A673 (cell line): ENCODE measurements around the gene EIF2B2. TPM values are rescaled to one million over a fixed set of nuclear protein-coding genes. Genes with fewer than 3 reads are reported as not detected.

Experiments used
- BruUV-seq: library from RNA; stranded (reverse); fragments of 400-500 nt; replicated peaks from 2 replicates; lab custom pipeline; 2021; lab: Mats Ljungman, UMichigan
- CTCF ChIA-PET: fragments of 300-600 bp; sonication (Branson Sonifier 250); formaldehyde crosslinking; loops from one replicate; lab custom pipeline; 2022; ENCODE audit warnings: antibody characterized with exemption; lab: Charles Lee
- POLR2A ChIA-PET: fragments of 300-600 bp; sonication (Branson Sonifier 250); formaldehyde crosslinking; loops from one replicate; lab custom pipeline; 2022; ENCODE audit warnings: antibody characterized with exemption; ENCODE audit not compliant: low non-redundant PET; lab: Charles Lee
- DNase-seq: peaks from one replicate; pipeline ENCODE4 v3.0.0-alpha.2; 2015; ENCODE audit warnings: low spot score
- H3K27ac ChIP-seq: fragments of 200-600 bp; sonication (generic); 2 replicates; pipeline ENCODE4 v1.5.1; 2016; ENCODE audit warnings: mixed run types, low read depth, mild to moderate bottlenecking, mixed read lengths, antibody characterized with exemption, low read length; ENCODE audit not compliant: poor library complexity, severe bottlenecking
- H3K27me3 ChIP-seq: fragments of 200-600 bp; sonication (generic); replicated peaks from 2 replicates; pipeline ENCODE4 v1.6.1; 2017; ENCODE audit warnings: mixed run types, low read depth, mild to moderate bottlenecking, mixed read lengths, antibody characterized with exemption, low read length; ENCODE audit not compliant: insufficient read depth, poor library complexity
- H3K36me3 ChIP-seq: fragments of 200-600 bp; sonication (generic); 2 replicates; pipeline ENCODE4 v1.6.1; 2016; ENCODE audit warnings: mixed run types, mild to moderate bottlenecking, mixed read lengths, antibody characterized with exemption, low read length; ENCODE audit not compliant: insufficient read depth, poor library complexity, severe bottlenecking
- H3K4me1 ChIP-seq: fragments of 200-600 bp; sonication (generic); 2 replicates; pipeline ENCODE4 v1.6.1; 2017; ENCODE audit warnings: mixed run types, mild to moderate bottlenecking, mixed read lengths, antibody characterized with exemption, low read length; ENCODE audit not compliant: insufficient read depth, poor library complexity, severe bottlenecking
- H3K4me3 ChIP-seq: fragments of 200-600 bp; sonication (generic); 2 replicates; pipeline ENCODE4 v1.5.1; 2016; ENCODE audit warnings: low read depth, mixed run types, mild to moderate bottlenecking, mixed read lengths, low read length; ENCODE audit not compliant: poor library complexity, severe bottlenecking
- H3K9me3 ChIP-seq: fragments of 200-600 bp; sonication (generic); 2 replicates; pipeline ENCODE4 v1.6.1; 2016; ENCODE audit warnings: mixed run types, low read depth, mild to moderate bottlenecking, mixed read lengths, antibody characterized with exemption, low read length; ENCODE audit not compliant: poor library complexity, severe bottlenecking
- EZH2 ChIP-seq: fragments of 200-600 bp; sonication (generic); IDR thresholded peaks from 2 replicates; pipeline ENCODE4 v1.6.1; 2017; ENCODE audit warnings: borderline replicate concordance, low read depth, mild to moderate bottlenecking, mixed read lengths, antibody characterized with exemption, low read length; ENCODE audit not compliant: poor library complexity, severe bottlenecking
- intact Hi-C: fragments of 100-400 bp; cut with micrococcal nuclease; formaldehyde crosslinking; loops from one replicate; pipeline ENCODE4 v1.10.0; 2022; ENCODE audit not compliant: unreplicated experiment
- total RNA-seq: library from RNA; stranded (reverse); gene quantifications from 2 replicates; pipeline ENCODE4 v1.2.3, GENCODE V29; 2021
- TF ChIP-seq, protein P1 (sequence below): fragments of 300-800, 200-600 bp; sonication (generic); conservative IDR thresholded peaks from 2 replicates; pipeline ENCODE4 v1.5.1; 2017; ENCODE audit warnings: low read depth, mild to moderate bottlenecking, antibody characterized with exemption, low read length, moderate library complexity, mixed read lengths

EIF2B2 gene
- total RNA-seq, 1 experiment from 2014 or later, result 106 TPM

DNA sequence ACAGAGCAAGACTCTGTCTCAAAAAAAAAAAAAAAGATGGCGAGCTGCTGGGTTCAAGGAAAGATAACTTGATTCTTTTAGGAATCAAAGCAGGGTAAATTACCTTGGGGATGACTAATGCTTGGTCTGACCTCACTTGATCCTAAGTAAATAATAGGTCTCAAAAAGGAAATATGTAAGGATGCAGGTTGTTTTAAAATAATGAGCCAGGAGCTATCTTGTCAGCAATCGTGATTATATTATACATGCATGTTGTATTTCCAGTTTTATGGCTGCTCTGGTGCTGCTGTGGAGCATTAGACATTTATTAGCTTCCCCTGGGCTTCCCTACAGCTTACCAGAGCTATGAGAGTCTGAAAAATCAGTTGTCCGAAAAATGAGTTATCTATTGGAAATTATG is 2.6 kb downstream of the EIF2B2 start:
- Histone ChIP-seq H3K9me3 (peaks cover 6% of the 10 kb centered on the region), H3K27ac (no peak overlapping the region), H3K4me3 (no peak overlapping the region), H3K4me1 (peaks cover 11% of the 10 kb centered on the region), H3K27me3 (no peaks in the 10 kb centered on the region), H3K36me3 (peaks cover 51% of the 10 kb centered on the region)
- DNase-seq, result no peak
- no peak for TF ChIP-seq EZH2
- TF ChIP-seq, protein P1, sequence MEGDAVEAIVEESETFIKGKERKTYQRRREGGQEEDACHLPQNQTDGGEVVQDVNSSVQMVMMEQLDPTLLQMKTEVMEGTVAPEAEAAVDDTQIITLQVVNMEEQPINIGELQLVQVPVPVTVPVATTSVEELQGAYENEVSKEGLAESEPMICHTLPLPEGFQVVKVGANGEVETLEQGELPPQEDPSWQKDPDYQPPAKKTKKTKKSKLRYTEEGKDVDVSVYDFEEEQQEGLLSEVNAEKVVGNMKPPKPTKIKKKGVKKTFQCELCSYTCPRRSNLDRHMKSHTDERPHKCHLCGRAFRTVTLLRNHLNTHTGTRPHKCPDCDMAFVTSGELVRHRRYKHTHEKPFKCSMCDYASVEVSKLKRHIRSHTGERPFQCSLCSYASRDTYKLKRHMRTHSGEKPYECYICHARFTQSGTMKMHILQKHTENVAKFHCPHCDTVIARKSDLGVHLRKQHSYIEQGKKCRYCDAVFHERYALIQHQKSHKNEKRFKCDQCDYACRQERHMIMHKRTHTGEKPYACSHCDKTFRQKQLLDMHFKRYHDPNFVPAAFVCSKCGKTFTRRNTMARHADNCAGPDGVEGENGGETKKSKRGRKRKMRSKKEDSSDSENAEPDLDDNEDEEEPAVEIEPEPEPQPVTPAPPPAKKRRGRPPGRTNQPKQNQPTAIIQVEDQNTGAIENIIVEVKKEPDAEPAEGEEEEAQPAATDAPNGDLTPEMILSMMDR, result no peak
- ChIA-PET POLR2A (no interaction called here), CTCF (no interaction called here)
- intact Hi-C loops, result no loop called here
- TSS peak; percentile 2 for BruUV-seq

DNA sequence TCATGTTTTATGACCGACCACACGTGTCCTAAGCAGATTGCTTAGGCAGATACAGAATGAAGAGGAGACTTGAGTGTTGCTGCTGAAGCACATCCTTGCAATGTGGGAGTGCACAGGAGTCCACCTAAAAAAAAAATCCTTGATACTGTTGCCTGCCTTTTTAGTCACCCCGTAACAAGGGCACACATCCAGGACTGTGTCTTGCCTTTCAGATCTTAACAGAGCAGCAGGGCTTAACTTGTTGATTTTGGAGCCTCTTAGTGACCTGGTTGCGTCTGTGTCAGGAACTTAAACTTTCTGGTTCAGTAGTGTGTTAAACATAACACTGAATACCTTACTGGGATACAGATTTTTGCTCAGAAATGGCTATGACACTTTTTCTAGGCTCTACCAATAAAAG is 6.5 kb downstream of the EIF2B2 start:
- POLR2A ChIA-PET, result no interaction called here
- H3K9me3 ChIP-seq, result no peaks in the 10 kb centered on the region
- no peaks in the 10 kb centered on the region for H3K27me3 ChIP-seq
- BruUV-seq, result no TSS peak
- CTCF ChIA-PET, result interaction anchor here (0.7 kb wide), 1 partner anchor 30 kb away, joined by 3 read pairs; no protein-coding TSS in a partner anchor
- H3K4me3 ChIP-seq, result no peak overlapping the region
- intact Hi-C loops, result no loop called here
- DNase-seq, result no peak
- no peak overlapping the region for H3K27ac ChIP-seq
- no peak for TF ChIP-seq EZH2
- TF ChIP-seq, protein P1, result no peak
- peaks cover 12% of the 10 kb centered on the region for H3K4me1 ChIP-seq
- peaks cover 48% of the 10 kb centered on the region for H3K36me3 ChIP-seq

DNA sequence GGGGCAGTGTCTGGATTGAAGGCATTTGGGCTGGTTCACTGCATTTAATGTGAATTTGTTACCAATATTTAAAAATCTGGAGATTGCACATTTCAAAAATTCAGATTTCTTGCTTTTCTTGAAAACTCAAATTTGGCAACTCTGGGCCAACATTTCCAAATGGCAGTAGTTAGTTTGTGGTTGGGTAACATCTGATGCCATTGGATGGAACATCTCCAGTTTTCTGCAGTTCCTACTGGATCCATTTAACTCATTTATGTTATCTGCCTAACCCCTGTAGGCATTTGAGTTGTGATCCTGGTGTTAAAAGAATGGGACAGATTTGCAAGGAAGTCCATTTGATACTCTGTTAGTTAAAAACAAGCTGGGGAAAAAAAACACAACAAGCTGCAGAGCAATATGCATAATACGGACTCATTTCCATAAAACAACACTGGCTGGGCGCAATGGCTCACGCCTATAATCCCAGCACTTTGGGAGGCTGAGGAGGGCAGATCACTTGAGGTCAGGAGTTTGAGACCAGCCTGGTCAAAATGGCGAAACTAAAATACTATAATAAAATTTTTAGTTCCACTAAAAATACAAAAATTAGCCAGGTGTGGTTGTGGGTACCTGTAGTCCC is 7.9 kb downstream of the EIF2B2 start:
- Histone ChIP-seq H3K4me3 (no peak overlapping the region), H3K27ac (no peak overlapping the region), H3K27me3 (no peaks in the 10 kb centered on the region), H3K4me1 (peaks cover 21% of the 10 kb centered on the region), H3K36me3 (peaks cover 39% of the 10 kb centered on the region), H3K9me3 (no peaks in the 10 kb centered on the region)
- TF ChIP-seq, protein P1, result no peak
- TF ChIP-seq EZH2, result no peak
- BruUV-seq, result no TSS peak
- ChIA-PET POLR2A (no interaction called here), CTCF (no interaction called here)
- intact Hi-C loops, result no loop called here
- DNase-seq, result no peak
